ENCODE results near the gene ASPN. TPM values are rescaled to one million over a fixed set of nuclear protein-coding genes. Genes with fewer than 3 reads are reported as not detected.

ASPN gene
- total RNA-seq, 2 experiments from 2014 or later, result not detected

DNA sequence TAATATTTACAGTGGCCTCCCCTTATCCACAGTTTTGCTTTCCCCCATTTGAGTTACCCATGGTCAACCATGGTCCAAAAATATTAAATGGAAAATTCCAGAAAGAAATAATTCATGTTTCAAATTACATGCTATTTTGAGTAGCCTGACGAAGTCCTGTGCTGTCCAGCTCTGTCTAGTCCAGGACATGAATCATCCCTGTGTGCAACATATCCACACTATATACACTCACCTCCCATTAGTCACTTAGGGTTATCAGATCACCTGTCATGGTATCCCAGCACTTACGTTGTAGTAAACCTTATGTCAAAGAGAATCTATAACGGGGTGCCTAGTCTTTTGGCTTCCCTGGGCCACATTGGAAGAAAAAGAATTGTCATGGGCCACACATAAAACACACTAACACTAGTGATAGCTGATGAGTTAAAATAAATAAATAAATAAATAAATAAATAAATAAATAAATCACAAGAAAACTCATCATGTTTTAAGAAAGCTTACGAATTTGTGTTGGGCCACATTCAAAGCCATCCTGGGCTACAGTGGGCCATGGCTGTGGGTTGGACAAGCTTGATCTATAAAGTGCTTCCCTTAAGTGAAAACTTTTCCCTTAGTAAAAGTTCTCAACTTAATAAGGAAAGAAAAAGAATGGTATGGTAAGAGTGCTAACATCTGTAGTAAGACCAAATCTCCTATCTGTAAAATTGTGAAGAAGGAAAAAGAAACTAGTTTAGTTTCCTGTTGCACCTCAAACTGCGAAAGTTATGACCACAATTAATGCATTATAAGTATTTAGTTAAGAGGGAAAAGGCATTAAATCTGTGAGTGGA is 42.2 kb downstream of the ASPN start:
- no peaks in the 10 kb centered on the region for H3K36me3 Mint-ChIP-seq (ENCODE audit: low read depth)
- no peak overlapping the region for H3K4me3 Mint-ChIP-seq
- POLR2A ChIA-PET, result no interaction called here
- H3K27ac Mint-ChIP-seq, result no peak overlapping the region
- H3K9me3 Mint-ChIP-seq, result no peaks in the 10 kb centered on the region
- H3K27me3 Mint-ChIP-seq, result no peaks in the 10 kb centered on the region
- CTCF ChIA-PET, result interaction anchor here (0.8 kb wide), 1 partner anchor 43 kb away, joined by 3 read pairs; the partner anchor contains the start of gene ASPN
- DNase-seq, result no peak
- peaks cover 10% of the 10 kb centered on the region for H3K4me1 Mint-ChIP-seq

- Mint-ChIP-seq H3K4me3 (no peak overlapping the region), H3K36me3 (ENCODE audit: low read depth) (no peaks in the 10 kb centered on the region), H3K27ac (no peak overlapping the region), H3K27me3 (no peaks in the 10 kb centered on the region), H3K4me1 (peaks cover 10% of the 10 kb centered on the region), H3K9me3 (no peaks in the 10 kb centered on the region)
- CTCF ChIA-PET, result interaction anchor here (0.8 kb wide), 1 partner anchor 44 kb away, joined by 3 read pairs; the partner anchor contains the start of gene ASPN
- POLR2A ChIA-PET, result no interaction called here
- no peak for DNase-seq
Observed at GRCh38 chr9:92438900-92439526, 43.3 kb downstream of the ASPN start.

- Mint-ChIP-seq H3K4me1 (peaks cover 6% of the 10 kb centered on the region), H3K4me3 (no peak overlapping the region), H3K27me3 (no peaks in the 10 kb centered on the region), H3K36me3 (ENCODE audit: low read depth) (no peaks in the 10 kb centered on the region), H3K27ac (no peak overlapping the region), H3K9me3 (no peaks in the 10 kb centered on the region)
- CTCF ChIA-PET, result no interaction called here
- POLR2A ChIA-PET, result no interaction called here
- no peak for DNase-seq
Observed at GRCh38 chr9:92435263-92435662, 47.0 kb downstream of the ASPN start.

- CTCF ChIA-PET, result no interaction called here
- Mint-ChIP-seq H3K4me3 (no peak overlapping the region), H3K36me3 (ENCODE audit: low read depth) (no peaks in the 10 kb centered on the region), H3K4me1 (no peaks in the 10 kb centered on the region), H3K9me3 (no peaks in the 10 kb centered on the region), H3K27ac (no peak overlapping the region), H3K27me3 (no peaks in the 10 kb centered on the region)
- DNase-seq, result no peak
- POLR2A ChIA-PET, result no interaction called here
Observed at GRCh38 chr9:92432972-92433548, 49.2 kb downstream of the ASPN start.

DNA sequence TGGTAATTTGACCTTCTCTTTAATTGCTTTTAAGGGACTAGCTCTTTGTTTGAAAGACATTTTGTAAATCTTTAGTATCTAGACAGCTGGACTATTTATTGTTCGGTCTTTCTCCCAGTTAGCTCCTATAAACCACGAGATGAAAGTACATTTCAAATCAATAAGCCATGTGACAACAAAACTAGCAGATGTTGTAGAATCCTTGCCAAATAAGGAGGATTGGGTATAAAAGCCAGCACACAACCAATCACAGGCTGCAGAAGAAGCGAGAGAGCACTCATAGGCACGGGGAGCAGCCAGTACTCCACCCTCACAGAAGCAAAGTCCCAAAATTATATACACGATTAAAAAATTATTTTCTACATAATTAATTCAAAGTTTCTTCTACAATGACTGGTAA is 50.0 kb downstream of the ASPN start:
- Mint-ChIP-seq H3K4me3 (no peak overlapping the region), H3K4me1 (no peaks in the 10 kb centered on the region), H3K27me3 (no peaks in the 10 kb centered on the region), H3K9me3 (no peaks in the 10 kb centered on the region), H3K27ac (no peak overlapping the region), H3K36me3 (ENCODE audit: low read depth) (no peaks in the 10 kb centered on the region)
- POLR2A ChIA-PET, result no interaction called here
- CTCF ChIA-PET, result interaction anchor here (0.6 kb wide), 2 partner anchors 127 to 159 kb away, joined by 3 read pairs; no protein-coding TSS in a partner anchor
- DNase-seq, result no peak

GRCh38 chr9:92429836-92430235 is 52.5 kb downstream of the ASPN start:
- DNase-seq, result no peak
- H3K9me3 Mint-ChIP-seq, result no peaks in the 10 kb centered on the region
- POLR2A ChIA-PET, result no interaction called here
- H3K4me3 Mint-ChIP-seq, result no peak overlapping the region
- no peak overlapping the region for H3K27ac Mint-ChIP-seq
- H3K36me3 Mint-ChIP-seq (ENCODE audit: low read depth), result no peaks in the 10 kb centered on the region
- no peaks in the 10 kb centered on the region for H3K27me3 Mint-ChIP-seq
- H3K4me1 Mint-ChIP-seq, result peaks cover 2% of the 10 kb centered on the region
- CTCF ChIA-PET, result interaction anchor here (1.2 kb wide), 1 partner anchor 22 kb away, joined by 3 read pairs; no protein-coding TSS in a partner anchor

DNA sequence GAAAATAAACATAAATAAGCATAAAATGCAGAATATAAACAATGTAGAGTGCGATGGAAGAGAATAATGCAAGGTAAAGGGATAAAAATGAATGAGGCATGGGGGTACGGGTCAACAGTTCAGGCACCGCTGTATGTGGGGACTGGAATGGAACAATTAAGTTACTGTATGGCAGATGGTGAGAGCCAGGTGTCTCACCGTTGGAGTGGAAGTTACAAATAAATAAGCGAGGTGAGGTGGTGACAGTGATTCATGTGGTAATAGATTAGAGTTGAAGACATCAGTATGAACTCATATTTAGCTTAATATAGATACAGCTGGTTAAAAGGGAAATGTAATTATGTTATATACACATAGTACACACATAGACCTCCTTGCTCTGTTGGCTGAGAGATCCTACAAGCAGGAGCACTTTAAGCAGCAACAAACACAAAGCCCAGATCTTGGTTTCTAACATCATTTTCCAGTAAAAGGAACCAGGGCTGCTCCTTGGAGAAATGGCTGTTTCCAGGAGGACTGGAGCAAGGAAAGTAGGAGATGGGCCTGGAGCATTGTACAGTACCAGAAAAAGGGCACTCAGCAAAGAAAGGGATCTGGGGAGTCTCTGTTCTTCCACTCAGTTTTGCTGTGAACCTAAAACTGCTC is 55.7 kb downstream of the ASPN start:
- ChIA-PET CTCF (no interaction called here), POLR2A (no interaction called here)
- DNase-seq, result no peak
- Mint-ChIP-seq H3K9me3 (no peaks in the 10 kb centered on the region), H3K27ac (no peak overlapping the region), H3K4me1 (peaks cover 5% of the 10 kb centered on the region), H3K4me3 (no peak overlapping the region), H3K36me3 (ENCODE audit: low read depth) (no peaks in the 10 kb centered on the region), H3K27me3 (no peaks in the 10 kb centered on the region)

GRCh38 chr9:92425474-92425873 is 56.8 kb downstream of the ASPN start:
- Mint-ChIP-seq H3K4me1 (peaks cover 5% of the 10 kb centered on the region), H3K27me3 (no peaks in the 10 kb centered on the region), H3K27ac (no peak overlapping the region), H3K36me3 (ENCODE audit: low read depth) (no peaks in the 10 kb centered on the region), H3K4me3 (no peak overlapping the region), H3K9me3 (no peaks in the 10 kb centered on the region)
- POLR2A ChIA-PET, result no interaction called here
- CTCF ChIA-PET, result interaction anchor here (0.7 kb wide), 1 partner anchor 97 kb away, joined by 3 read pairs; no protein-coding TSS in a partner anchor
- no peak for DNase-seq

DNA sequence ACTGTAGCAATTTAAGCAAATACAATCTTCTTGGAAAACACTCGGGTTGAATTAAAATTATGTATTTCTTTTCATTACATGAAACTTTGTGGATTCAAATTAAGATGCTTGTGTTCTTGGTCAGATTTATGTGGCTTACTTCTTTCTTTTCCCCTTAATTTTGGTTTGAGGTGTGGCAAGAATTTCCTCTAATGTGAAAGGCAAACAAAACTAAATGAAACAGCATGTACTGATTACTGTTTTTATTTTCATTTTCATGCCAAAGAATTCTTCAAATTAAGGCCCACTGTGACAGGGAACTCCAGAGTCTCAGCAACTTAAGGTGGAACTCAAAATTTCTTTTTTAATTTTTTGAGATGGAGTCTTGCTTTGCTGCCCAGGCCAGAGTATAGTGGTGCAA is 58.0 kb downstream of the ASPN start, which contains the start of gene OMD:
OMD (minus strand) TSS at position 132 of the 400 bp plus-strand sequence. CDS start 6,913 bp downstream, outside the sequence.
- CTCF ChIA-PET, result no interaction called here
- POLR2A ChIA-PET, result no interaction called here
- Mint-ChIP-seq H3K4me3 (no peak within 1 kb of the TSS), H3K27ac (no peak within 1 kb of the TSS), H3K9me3 (no peaks in the 10 kb centered on the region), H3K27me3 (no peaks in the 10 kb centered on the region), H3K36me3 (ENCODE audit: low read depth) (peaks cover 2% of the 10 kb centered on the region), H3K4me1 (peaks cover 5% of the 10 kb centered on the region)
- DNase-seq, result no peak

GRCh38 chr9:92423612-92424011 is 58.7 kb downstream of the ASPN start:
- Mint-ChIP-seq H3K27ac (no peak overlapping the region), H3K9me3 (no peaks in the 10 kb centered on the region), H3K36me3 (ENCODE audit: low read depth) (peaks cover 2% of the 10 kb centered on the region)

DNA sequence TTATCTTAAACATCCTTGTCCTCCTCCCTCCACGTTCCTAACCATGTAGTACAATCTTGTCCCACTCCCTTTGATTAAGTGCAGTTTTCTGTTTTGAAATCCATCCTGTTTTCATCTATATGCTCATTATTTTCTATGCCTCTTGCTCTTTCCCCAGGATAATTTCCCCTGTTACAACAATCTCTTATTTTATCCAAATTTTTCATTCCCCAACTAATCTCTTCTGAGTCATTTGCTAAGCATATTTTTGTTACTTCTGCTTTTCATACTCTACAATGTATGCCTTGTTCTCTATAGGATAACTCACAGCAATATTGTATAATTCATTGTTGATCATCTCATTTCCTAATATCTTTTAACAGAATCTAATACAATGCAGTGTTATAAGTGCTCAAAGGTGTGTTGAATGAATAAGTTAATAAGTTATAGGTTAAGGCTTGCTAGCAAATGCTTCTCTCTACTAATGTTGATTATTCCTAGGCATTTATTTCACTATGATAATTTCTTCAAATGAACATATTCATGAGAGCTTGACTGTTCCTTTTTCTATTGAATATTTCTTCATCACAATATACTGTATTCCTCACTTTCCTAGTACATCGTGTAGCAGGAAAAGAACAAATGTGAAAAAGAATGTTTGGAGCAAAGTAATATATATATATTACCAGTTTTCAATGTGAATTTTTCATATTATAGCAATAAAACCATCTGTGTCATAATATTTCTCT is 59.5 kb downstream of the ASPN start:
- no peak overlapping the region for H3K27ac Mint-ChIP-seq
- H3K9me3 Mint-ChIP-seq, result no peaks in the 10 kb centered on the region
- no peaks in the 10 kb centered on the region for H3K27me3 Mint-ChIP-seq
- no peak overlapping the region for H3K4me3 Mint-ChIP-seq
- ChIA-PET CTCF (no interaction called here), POLR2A (no interaction called here)
- H3K36me3 Mint-ChIP-seq (ENCODE audit: low read depth), result peaks cover 2% of the 10 kb centered on the region
- H3K4me1 Mint-ChIP-seq, result peaks cover 5% of the 10 kb centered on the region
- DNase-seq, result no peak

More at GRCh38 chr9:92423612-92424011, 58.7 kb downstream of the ASPN start:
- DNase-seq, result no peak
- ChIA-PET POLR2A (no interaction called here), CTCF (no interaction called here)
- Mint-ChIP-seq H3K4me1 (peaks cover 5% of the 10 kb centered on the region), H3K27me3 (no peaks in the 10 kb centered on the region), H3K4me3 (no peak overlapping the region)

- Mint-ChIP-seq H3K36me3 (ENCODE audit: low read depth) (no peaks in the 10 kb centered on the region), H3K4me1 (peaks cover 2% of the 10 kb centered on the region), H3K27me3 (no peaks in the 10 kb centered on the region), H3K27ac (no peak overlapping the region), H3K9me3 (no peaks in the 10 kb centered on the region), H3K4me3 (no peak overlapping the region)
- CTCF ChIA-PET, result interaction anchor here (0.8 kb wide), 1 partner anchor 46 kb away, joined by 3 read pairs; no protein-coding TSS in a partner anchor
- no peak for DNase-seq
- POLR2A ChIA-PET, result no interaction called here
Observed at GRCh38 chr9:92414566-92414965, 67.7 kb downstream of the ASPN start.

Measured in activated CD4-positive, alpha-beta T cell treated with anti-CD3 and anti-CD28 coated beads, Interleukin-2, amount 10 ng/mL, durations not matched to agents 7 days and 5 days (primary cell).